Glutamatergic neuron (in vitro differentiated cells): ENCODE measurements around the gene FAM149A. TPM values are rescaled to one million over a fixed set of nuclear protein-coding genes. Genes with fewer than 3 reads are reported as not detected.

ENCODE experiments used
- DNase-seq: peaks from one replicate; pipeline ENCODE4 v3.0.0; 2022
- H3K27ac Mint-ChIP-seq: one replicate; pipeline ENCODE4 v1.8.0; 2020; ENCODE audit warnings: mild to moderate bottlenecking, mixed read lengths, inconsistent platforms; ENCODE audit not compliant: unreplicated experiment
- H3K27me3 Mint-ChIP-seq: one replicate; pipeline ENCODE4 v1.8.0; 2020; ENCODE audit warnings: mild to moderate bottlenecking, moderate library complexity, mixed read lengths, inconsistent platforms; ENCODE audit not compliant: unreplicated experiment
- H3K36me3 Mint-ChIP-seq: one replicate; pipeline ENCODE4 v1.8.0; 2020; ENCODE audit warnings: mild to moderate bottlenecking, mixed read lengths, inconsistent platforms; ENCODE audit not compliant: unreplicated experiment
- H3K4me1 Mint-ChIP-seq: one replicate; pipeline ENCODE4 v1.8.0; 2020; ENCODE audit warnings: mild to moderate bottlenecking, low read depth, mixed read lengths, inconsistent platforms; ENCODE audit not compliant: unreplicated experiment
- H3K4me3 Mint-ChIP-seq: one replicate; pipeline ENCODE4 v1.8.0; 2020; ENCODE audit warnings: mild to moderate bottlenecking, mixed read lengths, inconsistent platforms; ENCODE audit not compliant: unreplicated experiment
- H3K9me3 Mint-ChIP-seq: one replicate; pipeline ENCODE4 v1.8.0; 2020; ENCODE audit warnings: mild to moderate bottlenecking, moderate library complexity, mixed read lengths, inconsistent platforms; ENCODE audit not compliant: unreplicated experiment
- total RNA-seq: library from RNA; stranded (reverse); fragmentation: NEBNext Ultra II Directional; extraction: Animal tissue kit (Norgen Biotek cat#: 25700); gene quantifications from one replicate; pipeline ENCODE4 v1.2.1, GENCODE V29; 2021; ENCODE audit not compliant: unreplicated experiment
- TF ChIP-seq, protein P1 (sequence below): fragments of 200-600 bp; sonication (generic); IDR thresholded peaks from one replicate; pipeline ENCODE4 v1.5.0; 2021; ENCODE audit not compliant: partially characterized antibody, unreplicated experiment

The FAM149A gene
- total RNA-seq, 1 donor from 2014 or later, result 6.8 TPM

DNA sequence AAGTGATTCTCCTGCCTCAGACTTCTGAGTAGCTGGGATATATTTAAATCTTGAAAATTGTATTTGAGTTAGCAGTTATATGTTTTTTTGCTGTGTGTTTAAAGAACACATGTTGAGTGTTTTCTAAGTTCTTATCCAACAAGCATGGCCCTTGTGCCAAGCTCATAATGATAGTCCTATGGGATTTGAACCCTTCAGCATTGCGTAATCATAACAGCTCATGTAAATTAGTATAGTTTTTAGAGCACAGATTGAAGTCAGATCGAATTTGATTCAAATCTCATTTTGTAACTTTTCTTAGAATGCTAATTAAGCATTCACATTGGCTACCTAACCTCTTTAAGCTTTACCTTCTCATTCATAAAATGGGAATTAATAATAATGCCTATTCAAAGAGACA lies 12.2 kb downstream of the FAM149A start:
- Mint-ChIP-seq H3K27me3 (no peaks in the 10 kb centered on the region), H3K36me3 (peaks cover 10% of the 10 kb centered on the region), H3K9me3 (peaks cover 2% of the 10 kb centered on the region), H3K27ac (no peak overlapping the region), H3K4me3 (no peak overlapping the region), H3K4me1 (peaks cover 3% of the 10 kb centered on the region)
- TF ChIP-seq, protein P1, sequence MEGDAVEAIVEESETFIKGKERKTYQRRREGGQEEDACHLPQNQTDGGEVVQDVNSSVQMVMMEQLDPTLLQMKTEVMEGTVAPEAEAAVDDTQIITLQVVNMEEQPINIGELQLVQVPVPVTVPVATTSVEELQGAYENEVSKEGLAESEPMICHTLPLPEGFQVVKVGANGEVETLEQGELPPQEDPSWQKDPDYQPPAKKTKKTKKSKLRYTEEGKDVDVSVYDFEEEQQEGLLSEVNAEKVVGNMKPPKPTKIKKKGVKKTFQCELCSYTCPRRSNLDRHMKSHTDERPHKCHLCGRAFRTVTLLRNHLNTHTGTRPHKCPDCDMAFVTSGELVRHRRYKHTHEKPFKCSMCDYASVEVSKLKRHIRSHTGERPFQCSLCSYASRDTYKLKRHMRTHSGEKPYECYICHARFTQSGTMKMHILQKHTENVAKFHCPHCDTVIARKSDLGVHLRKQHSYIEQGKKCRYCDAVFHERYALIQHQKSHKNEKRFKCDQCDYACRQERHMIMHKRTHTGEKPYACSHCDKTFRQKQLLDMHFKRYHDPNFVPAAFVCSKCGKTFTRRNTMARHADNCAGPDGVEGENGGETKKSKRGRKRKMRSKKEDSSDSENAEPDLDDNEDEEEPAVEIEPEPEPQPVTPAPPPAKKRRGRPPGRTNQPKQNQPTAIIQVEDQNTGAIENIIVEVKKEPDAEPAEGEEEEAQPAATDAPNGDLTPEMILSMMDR, result no peak
- no peak for DNase-seq

DNA sequence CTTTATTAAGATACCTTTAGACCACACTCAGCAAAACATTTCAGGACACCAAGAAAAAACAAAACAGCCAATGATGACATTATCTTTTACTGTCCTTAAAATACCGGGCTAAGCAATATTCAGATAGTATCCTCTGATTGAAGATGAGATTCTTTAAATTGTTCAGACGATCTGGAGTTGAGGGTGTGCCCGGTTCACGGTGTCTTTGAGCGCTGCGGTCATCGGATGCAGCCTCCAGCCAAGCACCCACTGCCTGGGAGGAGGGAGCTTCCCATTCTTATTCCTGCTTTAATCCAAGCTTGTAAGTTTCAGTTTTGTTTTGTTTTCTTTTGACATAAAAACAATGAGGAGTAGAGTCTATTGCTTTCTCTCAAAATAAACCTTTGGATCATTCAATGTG lies 14.1 kb downstream of the FAM149A start:
- Mint-ChIP-seq H3K9me3 (peaks cover 2% of the 10 kb centered on the region), H3K4me1 (peaks cover 3% of the 10 kb centered on the region), H3K27ac (no peak overlapping the region), H3K27me3 (no peaks in the 10 kb centered on the region), H3K36me3 (peaks cover 10% of the 10 kb centered on the region), H3K4me3 (no peak overlapping the region)
- no peak for DNase-seq
- TF ChIP-seq, protein P1, result no peak

DNA sequence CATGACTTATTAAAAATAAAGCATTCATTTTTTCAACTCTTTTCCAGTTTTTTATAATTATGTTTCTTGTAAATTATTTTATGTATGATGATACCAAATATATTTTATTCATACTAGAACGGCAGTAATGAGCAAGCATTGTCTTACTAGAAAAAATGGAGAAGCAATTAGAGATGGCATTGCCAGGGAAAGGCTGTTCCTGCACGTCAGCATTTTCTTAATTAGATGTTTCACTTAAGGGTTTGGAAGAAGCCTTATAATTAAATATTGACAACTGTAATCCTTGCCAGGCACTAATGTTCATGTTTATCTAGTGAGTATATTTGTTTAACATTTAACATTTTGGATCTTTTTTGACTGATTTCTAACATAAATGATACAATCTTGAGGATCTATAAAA lies 16.6 kb downstream of the FAM149A start:
- peaks cover 2% of the 10 kb centered on the region for H3K27me3 Mint-ChIP-seq
- no peak overlapping the region for H3K4me3 Mint-ChIP-seq
- H3K36me3 Mint-ChIP-seq, result peaks cover 16% of the 10 kb centered on the region
- no peak for DNase-seq
- H3K9me3 Mint-ChIP-seq, result peaks cover 2% of the 10 kb centered on the region
- H3K4me1 Mint-ChIP-seq, result peaks cover 3% of the 10 kb centered on the region
- TF ChIP-seq, protein P1, result no peak
- H3K27ac Mint-ChIP-seq, result no peak overlapping the region

DNA sequence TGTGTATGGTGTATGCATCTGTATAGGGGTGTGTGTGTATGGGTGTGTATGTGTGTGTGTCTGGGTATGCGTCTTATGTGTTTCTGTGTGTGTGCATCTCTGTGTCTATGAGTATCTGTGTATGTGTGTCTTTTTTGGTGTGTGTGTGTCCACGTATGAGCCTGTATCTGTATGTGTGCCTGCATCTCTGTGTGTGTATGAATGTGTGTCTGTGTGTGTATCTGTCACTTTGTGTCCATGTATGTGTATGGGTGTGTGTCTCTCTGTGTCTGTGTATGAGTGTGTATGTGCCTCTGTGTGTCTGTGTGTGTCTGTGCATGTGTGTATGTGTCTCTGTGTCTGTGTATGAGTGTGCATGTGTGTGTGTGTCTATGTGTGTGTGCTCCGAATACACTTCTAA lies 24.3 kb downstream of the FAM149A start:
- Mint-ChIP-seq H3K27ac (no peak overlapping the region), H3K4me3 (no peak overlapping the region), H3K36me3 (peaks cover 7% of the 10 kb centered on the region), H3K27me3 (peaks cover 2% of the 10 kb centered on the region), H3K4me1 (no peaks in the 10 kb centered on the region), H3K9me3 (no peaks in the 10 kb centered on the region)
- TF ChIP-seq, protein P1, result no peak
- no peak for DNase-seq

DNA sequence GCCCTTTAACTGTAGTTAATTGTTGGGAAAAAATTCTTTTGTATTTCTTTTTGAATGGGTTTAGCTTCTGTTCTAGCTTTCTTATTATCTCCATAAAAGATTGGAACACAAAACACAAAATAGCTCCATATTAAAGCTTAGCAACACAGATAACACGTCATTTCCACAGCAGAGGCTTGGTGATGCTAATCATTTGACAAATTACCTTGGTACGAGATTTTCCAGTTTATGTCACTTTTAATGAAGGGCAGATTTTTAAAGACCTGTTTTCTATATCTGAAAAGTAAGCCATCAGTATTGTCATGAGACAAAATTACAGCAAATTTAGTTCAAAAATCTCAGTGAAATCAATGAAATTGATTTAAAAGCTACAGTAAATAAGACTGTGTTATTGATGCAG lies 27.4 kb downstream of the FAM149A start:
- H3K4me1 Mint-ChIP-seq, result no peaks in the 10 kb centered on the region
- H3K9me3 Mint-ChIP-seq, result no peaks in the 10 kb centered on the region
- no peak overlapping the region for H3K27ac Mint-ChIP-seq
- peaks cover 2% of the 10 kb centered on the region for H3K27me3 Mint-ChIP-seq
- no peak overlapping the region for H3K4me3 Mint-ChIP-seq
- TF ChIP-seq, protein P1, result no peak
- no peaks in the 10 kb centered on the region for H3K36me3 Mint-ChIP-seq
- DNase-seq, result no peak
